ENCODE measurements around the gene PKD1. TPM values are rescaled to one million over a fixed set of nuclear protein-coding genes. Genes with fewer than 3 reads are reported as not detected.

PKD1 gene
- total and polyA plus RNA-seq, 2 of the 13 experiments (the other 11 are each of a cell fraction or from before 2014, with no cell fraction given), result 22.1 to 23.0 TPM

GRCh38 chr16:2155091-2155950 lies 19.6 kb upstream of the PKD1 start, which contains the start of gene TRAF7 (continued):
- TF ChIP-seq ZSCAN5A (CRISPR knock-in tag; IDR thresholded peaks at IDR 0.05; ENCODE audit: borderline replicate concordance) (peak; percentile 87), ZNF235 (CRISPR knock-in tag; IDR thresholded peaks at IDR 0.05; ENCODE audit: borderline replicate concordance) (0 out of 2 replicates have a peak, but pooled peaks have one; percentile 18), FOXA3 (CRISPR knock-in tag; IDR thresholded peaks at IDR 0.05) (peak; percentile 40), HNF4G (IDR thresholded peaks at IDR 0.05; ENCODE audit: borderline replicate concordance, low read depth, low read length) (no peak), HNF4G (CRISPR knock-in tag; IDR thresholded peaks at IDR 0.05; ENCODE audit: borderline replicate concordance, low read depth) (no peak), RNF2 (conservative IDR thresholded peaks at IDR 0.05; ENCODE audit: low read depth) (no peak), HOXA9 (CRISPR knock-in tag; IDR thresholded peaks at IDR 0.05; ENCODE audit: borderline replicate concordance) (no peak), ZNF510 (CRISPR knock-in tag; IDR thresholded peaks at IDR 0.05; ENCODE audit: low read depth) (no peak), NR2F1 (CRISPR knock-in tag; IDR thresholded peaks at IDR 0.05) (peak in 1 of 2 experiments; percentile 70; a peak in 2 of 4 replicates), KLF16 (CRISPR knock-in tag; IDR thresholded peaks at IDR 0.05) (peak in 1 of 2 experiments; percentile 95; a peak in 2 of 4 replicates)
- TF ChIP-seq, protein P1, sequence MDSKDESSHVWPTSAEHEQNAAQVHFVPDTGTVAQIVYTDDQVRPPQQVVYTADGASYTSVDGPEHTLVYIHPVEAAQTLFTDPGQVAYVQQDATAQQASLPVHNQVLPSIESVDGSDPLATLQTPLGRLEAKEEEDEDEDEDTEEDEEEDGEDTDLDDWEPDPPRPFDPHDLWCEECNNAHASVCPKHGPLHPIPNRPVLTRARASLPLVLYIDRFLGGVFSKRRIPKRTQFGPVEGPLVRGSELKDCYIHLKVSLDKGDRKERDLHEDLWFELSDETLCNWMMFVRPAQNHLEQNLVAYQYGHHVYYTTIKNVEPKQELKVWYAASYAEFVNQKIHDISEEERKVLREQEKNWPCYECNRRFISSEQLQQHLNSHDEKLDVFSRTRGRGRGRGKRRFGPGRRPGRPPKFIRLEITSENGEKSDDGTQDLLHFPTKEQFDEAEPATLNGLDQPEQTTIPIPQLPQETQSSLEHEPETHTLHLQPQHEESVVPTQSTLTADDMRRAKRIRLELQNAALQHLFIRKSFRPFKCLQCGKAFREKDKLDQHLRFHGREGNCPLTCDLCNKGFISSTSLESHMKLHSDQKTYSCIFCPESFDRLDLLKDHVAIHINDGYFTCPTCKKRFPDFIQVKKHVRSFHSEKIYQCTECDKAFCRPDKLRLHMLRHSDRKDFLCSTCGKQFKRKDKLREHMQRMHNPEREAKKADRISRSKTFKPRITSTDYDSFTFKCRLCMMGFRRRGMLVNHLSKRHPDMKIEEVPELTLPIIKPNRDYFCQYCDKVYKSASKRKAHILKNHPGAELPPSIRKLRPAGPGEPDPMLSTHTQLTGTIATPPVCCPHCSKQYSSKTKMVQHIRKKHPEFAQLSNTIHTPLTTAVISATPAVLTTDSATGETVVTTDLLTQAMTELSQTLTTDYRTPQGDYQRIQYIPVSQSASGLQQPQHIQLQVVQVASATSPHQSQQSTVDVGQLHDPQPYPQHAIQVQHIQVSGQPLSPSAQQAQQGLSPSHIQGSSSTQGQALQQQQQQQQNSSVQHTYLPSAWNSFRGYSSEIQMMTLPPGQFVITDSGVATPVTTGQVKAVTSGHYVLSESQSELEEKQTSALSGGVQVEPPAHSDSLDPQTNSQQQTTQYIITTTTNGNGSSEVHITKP (CRISPR knock-in tag; IDR thresholded peaks at IDR 0.05; ENCODE audit: low read depth), result peak; percentile 82; the same call in 1 of the 2 replicates
- TF ChIP-seq, protein P2, sequence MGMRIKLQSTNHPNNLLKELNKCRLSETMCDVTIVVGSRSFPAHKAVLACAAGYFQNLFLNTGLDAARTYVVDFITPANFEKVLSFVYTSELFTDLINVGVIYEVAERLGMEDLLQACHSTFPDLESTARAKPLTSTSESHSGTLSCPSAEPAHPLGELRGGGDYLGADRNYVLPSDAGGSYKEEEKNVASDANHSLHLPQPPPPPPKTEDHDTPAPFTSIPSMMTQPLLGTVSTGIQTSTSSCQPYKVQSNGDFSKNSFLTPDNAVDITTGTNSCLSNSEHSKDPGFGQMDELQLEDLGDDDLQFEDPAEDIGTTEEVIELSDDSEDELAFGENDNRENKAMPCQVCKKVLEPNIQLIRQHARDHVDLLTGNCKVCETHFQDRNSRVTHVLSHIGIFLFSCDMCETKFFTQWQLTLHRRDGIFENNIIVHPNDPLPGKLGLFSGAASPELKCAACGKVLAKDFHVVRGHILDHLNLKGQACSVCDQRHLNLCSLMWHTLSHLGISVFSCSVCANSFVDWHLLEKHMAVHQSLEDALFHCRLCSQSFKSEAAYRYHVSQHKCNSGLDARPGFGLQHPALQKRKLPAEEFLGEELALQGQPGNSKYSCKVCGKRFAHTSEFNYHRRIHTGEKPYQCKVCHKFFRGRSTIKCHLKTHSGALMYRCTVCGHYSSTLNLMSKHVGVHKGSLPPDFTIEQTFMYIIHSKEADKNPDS (CRISPR knock-in tag; IDR thresholded peaks at IDR 0.05), result no peak; the same call in 1 of the 2 replicates
- TF ChIP-seq, protein P3, sequence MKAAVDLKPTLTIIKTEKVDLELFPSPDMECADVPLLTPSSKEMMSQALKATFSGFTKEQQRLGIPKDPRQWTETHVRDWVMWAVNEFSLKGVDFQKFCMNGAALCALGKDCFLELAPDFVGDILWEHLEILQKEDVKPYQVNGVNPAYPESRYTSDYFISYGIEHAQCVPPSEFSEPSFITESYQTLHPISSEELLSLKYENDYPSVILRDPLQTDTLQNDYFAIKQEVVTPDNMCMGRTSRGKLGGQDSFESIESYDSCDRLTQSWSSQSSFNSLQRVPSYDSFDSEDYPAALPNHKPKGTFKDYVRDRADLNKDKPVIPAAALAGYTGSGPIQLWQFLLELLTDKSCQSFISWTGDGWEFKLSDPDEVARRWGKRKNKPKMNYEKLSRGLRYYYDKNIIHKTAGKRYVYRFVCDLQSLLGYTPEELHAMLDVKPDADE (CRISPR knock-in tag; IDR thresholded peaks at IDR 0.05), result no peak
- TF ChIP-seq, protein P4, sequence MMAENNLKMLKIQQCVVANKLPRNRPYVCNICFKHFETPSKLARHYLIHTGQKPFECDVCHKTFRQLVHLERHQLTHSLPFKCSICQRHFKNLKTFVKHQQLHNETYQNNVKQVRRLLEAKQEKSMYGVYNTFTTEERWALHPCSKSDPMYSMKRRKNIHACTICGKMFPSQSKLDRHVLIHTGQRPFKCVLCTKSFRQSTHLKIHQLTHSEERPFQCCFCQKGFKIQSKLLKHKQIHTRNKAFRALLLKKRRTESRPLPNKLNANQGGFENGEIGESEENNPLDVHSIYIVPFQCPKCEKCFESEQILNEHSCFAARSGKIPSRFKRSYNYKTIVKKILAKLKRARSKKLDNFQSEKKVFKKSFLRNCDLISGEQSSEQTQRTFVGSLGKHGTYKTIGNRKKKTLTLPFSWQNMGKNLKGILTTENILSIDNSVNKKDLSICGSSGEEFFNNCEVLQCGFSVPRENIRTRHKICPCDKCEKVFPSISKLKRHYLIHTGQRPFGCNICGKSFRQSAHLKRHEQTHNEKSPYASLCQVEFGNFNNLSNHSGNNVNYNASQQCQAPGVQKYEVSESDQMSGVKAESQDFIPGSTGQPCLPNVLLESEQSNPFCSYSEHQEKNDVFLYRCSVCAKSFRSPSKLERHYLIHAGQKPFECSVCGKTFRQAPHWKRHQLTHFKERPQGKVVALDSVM (CRISPR knock-in tag; IDR thresholded peaks at IDR 0.05), result no peak
- TF ChIP-seq, protein P5, sequence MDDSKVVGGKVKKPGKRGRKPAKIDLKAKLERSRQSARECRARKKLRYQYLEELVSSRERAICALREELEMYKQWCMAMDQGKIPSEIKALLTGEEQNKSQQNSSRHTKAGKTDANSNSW (CRISPR knock-in tag; IDR thresholded peaks at IDR 0.05; ENCODE audit: borderline replicate concordance), result no peak; the same call in 1 of the 2 replicates
